Rectal smooth muscle tissue (tissue), 1 donor: ENCODE data around the gene ZNF541.
"Not testable (repeated sequence)": the region's sequence is repeated elsewhere in the genome, so short reads cannot be mapped to it uniquely, and the experiment has no call there.

Source experiments
- H3K27ac ChIP-seq: one replicate; pipeline ENCODE4 v1.7.0; 2013; ENCODE audit warnings: low read depth, low read length, inconsistent platforms
- H3K27me3 ChIP-seq: one replicate; pipeline ENCODE4 v1.7.0; 2013; ENCODE audit warnings: low read length; ENCODE audit not compliant: control insufficient read depth, insufficient read depth
- H3K36me3 ChIP-seq: one replicate; pipeline ENCODE4 v1.7.0; 2013; ENCODE audit warnings: low read length; ENCODE audit not compliant: control insufficient read depth, insufficient read depth
- H3K4me1 ChIP-seq: one replicate; pipeline ENCODE4 v1.7.0; 2013; ENCODE audit warnings: low read length; ENCODE audit not compliant: control insufficient read depth, insufficient read depth
- H3K4me3 ChIP-seq: one replicate; pipeline ENCODE4 v1.7.0; 2013; ENCODE audit warnings: low read length
- H3K9ac ChIP-seq: one replicate; pipeline ENCODE4 v1.7.0; 2013; ENCODE audit warnings: low read length

Gene ZNF541

DNA sequence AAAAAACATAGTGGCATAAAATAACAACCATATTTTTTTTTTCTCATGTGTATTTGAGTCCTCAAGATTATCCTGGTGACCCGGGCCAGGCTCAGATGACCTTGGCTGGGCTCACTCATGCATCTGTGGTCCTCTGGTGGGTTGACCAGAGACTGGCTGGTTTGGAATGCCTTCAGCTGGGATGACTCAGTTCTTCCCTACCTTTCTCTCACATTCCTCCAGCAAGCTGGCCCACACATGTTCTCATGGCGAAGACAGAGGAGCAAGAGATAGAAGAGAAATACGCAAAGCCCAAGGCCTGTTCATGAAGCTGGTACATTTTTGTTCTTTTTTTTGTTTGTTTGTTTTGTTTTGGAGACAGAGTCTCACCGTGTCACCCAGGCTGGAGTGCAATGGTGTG is 14.3 kb upstream of the ZNF541 start:
- Histone ChIP-seq H3K27ac (no peak overlapping the region), H3K4me3 (no peak overlapping the region)

DNA sequence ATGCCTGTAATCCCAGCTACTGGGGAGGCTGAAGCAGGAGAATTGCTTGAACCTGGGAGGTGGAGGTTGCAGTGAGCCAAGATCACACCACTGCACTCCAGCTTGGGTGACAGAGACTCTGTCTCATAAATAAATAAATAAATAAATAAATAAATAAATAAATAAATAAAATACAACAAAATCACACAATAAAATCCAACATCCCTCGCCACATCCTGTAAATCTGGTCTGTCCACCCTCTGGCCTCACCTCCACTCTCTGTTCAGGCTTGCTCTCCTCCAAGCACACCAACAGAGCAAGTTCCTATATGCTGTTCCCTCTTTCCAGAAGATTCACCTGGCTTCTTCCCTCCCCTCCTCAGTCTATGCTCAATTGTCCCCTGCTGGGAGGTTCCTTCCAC is 10.2 kb upstream of the ZNF541 start:
- not testable (repeated sequence) for H3K4me1 ChIP-seq, H3K9ac ChIP-seq, H3K27ac ChIP-seq, H3K36me3 ChIP-seq, H3K27me3 ChIP-seq, H3K4me3 ChIP-seq

More for the DNA sequence above, 14.3 kb upstream of the ZNF541 start:
- no peak overlapping the region for H3K9ac ChIP-seq
- H3K27me3 ChIP-seq = no peaks in the 10 kb centered on the region
- H3K4me1 ChIP-seq = no peaks in the 10 kb centered on the region
- H3K36me3 ChIP-seq = no peaks in the 10 kb centered on the region

DNA sequence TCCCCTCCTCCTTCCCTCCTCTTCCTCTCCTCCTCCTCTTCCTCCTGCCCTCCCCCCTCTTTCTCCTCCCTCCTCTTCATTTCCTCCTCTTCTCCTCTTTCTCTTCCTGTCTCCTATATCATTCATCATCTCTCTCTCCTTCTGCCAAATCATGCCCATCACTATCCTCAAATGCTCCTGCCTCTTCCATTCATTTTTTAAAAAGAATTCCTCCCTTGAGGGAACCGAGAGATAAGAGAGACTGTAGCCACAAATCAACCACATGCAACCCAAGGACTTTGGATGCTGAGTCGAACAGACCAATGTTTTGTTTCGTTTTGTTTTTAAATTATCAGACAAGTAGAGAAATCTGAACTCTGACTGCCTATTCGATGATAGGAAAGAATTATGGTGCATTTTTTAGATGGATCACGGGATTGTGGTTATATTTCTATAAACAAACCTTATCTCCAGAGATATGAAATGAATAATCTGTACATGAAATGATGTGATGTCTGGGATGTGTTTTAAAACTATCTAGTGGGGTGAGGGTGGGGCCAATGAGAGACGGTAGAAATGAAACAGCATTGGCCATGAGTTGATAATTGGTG is 9.5 kb upstream of the ZNF541 start:
- no peaks in the 10 kb centered on the region for H3K27me3 ChIP-seq
- no peaks in the 10 kb centered on the region for H3K4me1 ChIP-seq
- no peak overlapping the region for H3K27ac ChIP-seq
- H3K36me3 ChIP-seq = no peaks in the 10 kb centered on the region
- no peak overlapping the region for H3K4me3 ChIP-seq
- H3K9ac ChIP-seq = no peak overlapping the region

DNA sequence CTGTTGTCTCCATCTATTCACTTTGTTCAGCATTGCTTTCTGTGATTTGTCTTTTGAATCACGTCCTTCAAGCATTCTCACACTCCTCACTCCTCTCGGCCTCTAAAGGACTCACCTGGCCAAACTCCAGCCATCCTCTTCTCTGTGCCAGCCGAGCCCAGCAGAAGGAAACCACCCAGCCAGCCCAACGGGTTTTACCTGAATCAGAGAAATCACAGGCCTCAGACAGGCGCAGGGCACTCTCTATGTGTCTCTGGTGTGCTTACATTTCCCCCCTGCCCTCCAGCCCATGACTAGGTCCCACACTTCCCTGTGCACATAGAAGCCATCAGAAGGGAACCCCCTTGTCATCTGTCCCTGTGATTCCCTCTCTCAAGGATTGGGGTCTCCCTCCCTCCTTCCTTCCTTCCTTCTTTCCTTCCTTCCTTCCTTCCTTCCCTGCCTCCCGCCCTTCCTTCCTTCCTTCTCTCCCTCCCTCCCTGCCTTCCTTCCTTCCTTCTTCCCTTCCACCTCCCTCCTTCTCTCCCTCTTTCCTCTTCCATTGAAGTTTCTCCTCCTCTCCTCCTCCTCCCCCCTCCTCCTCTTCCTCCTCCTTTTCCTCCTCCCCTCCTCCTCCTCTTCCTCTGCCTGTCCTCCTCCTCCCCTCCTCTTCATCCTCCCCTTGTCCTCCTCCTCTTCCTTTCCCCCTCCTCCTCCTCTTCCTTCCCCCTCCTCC is 8.8 kb upstream of the ZNF541 start:
- Histone ChIP-seq H3K27ac (no peak overlapping the region), H3K4me3 (no peak overlapping the region), H3K36me3 (no peaks in the 10 kb centered on the region), H3K27me3 (no peaks in the 10 kb centered on the region), H3K4me1 (no peaks in the 10 kb centered on the region), H3K9ac (no peak overlapping the region)

GRCh38 chr19:47580397-47580796 is 7.4 kb upstream of the ZNF541 start:
- H3K27me3 ChIP-seq = no peaks in the 10 kb centered on the region
- no peaks in the 10 kb centered on the region for H3K4me1 ChIP-seq
- no peak overlapping the region for H3K4me3 ChIP-seq
- H3K36me3 ChIP-seq = no peaks in the 10 kb centered on the region
- H3K9ac ChIP-seq = no peak overlapping the region
- H3K27ac ChIP-seq = no peak overlapping the region

DNA sequence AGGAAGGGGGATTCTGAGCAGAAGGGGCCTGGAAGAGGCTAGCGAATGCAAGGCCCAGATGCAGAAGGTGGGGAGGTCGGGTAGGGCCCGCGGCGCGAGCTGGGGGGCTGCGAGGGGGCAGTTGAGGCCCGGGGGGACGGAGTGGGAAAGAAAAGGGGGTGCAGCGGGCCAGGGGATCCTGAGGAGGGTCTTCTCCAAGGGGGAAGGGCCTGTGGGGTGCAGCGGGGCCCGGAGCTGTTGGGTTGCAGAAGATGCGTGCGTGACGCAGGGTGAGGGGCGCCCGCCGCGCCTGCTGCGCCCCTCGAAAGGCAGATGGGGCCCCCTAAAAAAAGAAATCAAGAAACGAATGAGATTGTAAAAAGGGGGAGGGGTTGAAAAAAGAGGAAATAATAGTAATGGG is 313 bp downstream of the ZNF541 start:
- no peaks in the 10 kb centered on the region for H3K27me3 ChIP-seq
- H3K27ac ChIP-seq = no peak overlapping the region
- no peak overlapping the region for H3K4me3 ChIP-seq
- H3K36me3 ChIP-seq = no peaks in the 10 kb centered on the region
- H3K9ac ChIP-seq = no peak overlapping the region
- H3K4me1 ChIP-seq = no peaks in the 10 kb centered on the region

DNA sequence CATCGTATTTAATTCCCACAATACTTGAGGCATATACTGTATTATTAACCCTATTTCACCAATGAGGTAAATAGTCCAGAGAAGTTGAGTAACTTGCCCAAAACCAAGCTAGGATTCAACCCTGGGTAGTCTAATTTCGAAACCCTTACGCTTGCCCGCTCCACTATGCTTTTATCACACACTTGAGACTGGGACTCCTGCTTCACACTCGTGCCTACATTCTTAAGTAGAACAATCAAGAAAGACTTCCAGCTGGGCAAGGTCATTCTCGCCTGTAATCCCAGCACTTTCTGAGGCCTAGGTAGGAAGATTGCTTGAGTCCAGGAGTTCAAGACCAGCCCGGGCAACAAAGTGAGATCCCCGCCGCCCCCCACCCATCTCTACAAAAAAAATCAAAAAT is 3.6 kb downstream of the ZNF541 start:
- Histone ChIP-seq H3K27me3 (no peaks in the 10 kb centered on the region), H3K9ac (no peak overlapping the region), H3K36me3 (no peaks in the 10 kb centered on the region), H3K27ac (no peak overlapping the region), H3K4me3 (no peak overlapping the region), H3K4me1 (no peaks in the 10 kb centered on the region)

GRCh38 chr19:47564081-47564480 is 8.9 kb downstream of the ZNF541 start:
- Histone ChIP-seq H3K27me3 (no peaks in the 10 kb centered on the region), H3K27ac (no peak overlapping the region), H3K4me1 (no peaks in the 10 kb centered on the region), H3K4me3 (no peak overlapping the region), H3K36me3 (no peaks in the 10 kb centered on the region), H3K9ac (peak overlapping the region; percentile 10)

DNA sequence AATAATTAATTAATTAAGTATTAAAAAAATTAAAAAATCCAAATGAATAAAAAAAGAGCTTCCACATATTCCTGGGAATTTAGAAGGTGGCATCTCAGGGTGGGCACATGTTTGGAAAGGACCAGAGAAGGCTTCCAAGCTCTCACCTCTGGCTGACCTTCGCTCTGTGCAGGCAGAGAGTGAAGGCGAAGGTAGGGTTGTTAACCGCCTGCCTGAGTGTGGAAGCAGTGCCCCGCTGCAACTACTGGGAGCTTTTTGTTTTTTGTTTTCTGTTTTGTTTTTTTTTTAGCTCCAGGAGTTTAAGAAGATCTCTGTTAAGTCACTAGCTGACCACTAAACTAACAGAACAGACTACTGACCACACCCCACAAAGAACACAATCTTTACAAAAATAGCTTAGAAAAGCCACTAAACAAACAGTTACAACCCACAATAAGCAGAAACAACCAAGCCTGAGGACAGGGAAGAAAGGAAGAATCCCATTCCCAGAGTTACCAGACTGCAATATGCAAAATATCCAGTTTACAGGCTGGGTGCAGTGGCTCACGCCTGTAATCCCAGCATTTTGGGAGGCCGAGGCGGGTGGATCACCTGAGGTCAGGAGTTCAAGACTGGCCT is 11.4 kb downstream of the ZNF541 start:
- Histone ChIP-seq H3K27me3 (no peaks in the 10 kb centered on the region), H3K36me3 (no peaks in the 10 kb centered on the region), H3K4me1 (no peaks in the 10 kb centered on the region), H3K4me3 (no peak overlapping the region), H3K9ac (no peak overlapping the region), H3K27ac (no peak overlapping the region)

GRCh38 chr19:47560999-47561398 is 11.9 kb downstream of the ZNF541 start:
- Histone ChIP-seq H3K4me1 (no peaks in the 10 kb centered on the region), H3K27me3 (no peaks in the 10 kb centered on the region), H3K27ac (no peak overlapping the region), H3K9ac (no peak overlapping the region), H3K36me3 (no peaks in the 10 kb centered on the region), H3K4me3 (no peak overlapping the region)

DNA sequence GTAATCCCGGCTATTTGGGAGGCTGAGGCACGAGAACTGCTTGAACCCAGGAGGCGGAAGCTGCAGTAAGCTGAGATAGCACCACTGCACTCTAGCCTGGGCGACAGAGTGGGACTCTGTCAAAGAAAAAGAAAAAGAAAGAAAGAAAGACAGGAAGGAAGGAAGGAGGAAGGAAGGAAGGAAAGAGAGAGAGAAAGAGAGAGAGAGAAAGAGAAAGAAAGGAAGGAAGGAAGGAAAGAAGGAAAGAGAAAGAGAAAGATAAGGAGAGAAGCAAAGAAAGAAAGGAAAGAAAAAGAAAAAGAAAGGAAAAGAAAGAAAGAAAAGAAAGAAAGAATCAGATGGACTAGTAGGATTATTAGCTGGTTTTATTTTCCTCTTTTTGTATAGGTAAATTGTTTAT is 22.8 kb downstream of the ZNF541 start:
- Histone ChIP-seq H3K27ac (no peak overlapping the region), H3K27me3 (no peaks in the 10 kb centered on the region), H3K4me1 (no peaks in the 10 kb centered on the region), H3K9ac (no peak overlapping the region), H3K36me3 (no peaks in the 10 kb centered on the region), H3K4me3 (no peak overlapping the region)

GRCh38 chr19:47549261-47549862 is 23.6 kb downstream of the ZNF541 start:
- no peaks in the 10 kb centered on the region for H3K4me1 ChIP-seq
- no peaks in the 10 kb centered on the region for H3K27me3 ChIP-seq
- no peak overlapping the region for H3K4me3 ChIP-seq
- no peaks in the 10 kb centered on the region for H3K36me3 ChIP-seq
- no peak overlapping the region for H3K27ac ChIP-seq
- no peak overlapping the region for H3K9ac ChIP-seq
